SK-N-MC (cell line): ENCODE measurements around the gene PHIP.
A peak's percentile ranks its signal among the peaks of the same experiment; 100 is the strongest.

ENCODE experiments used
- DNase-seq: peaks from one replicate; pipeline ENCODE4 v3.0.0-alpha.2; 2011; ENCODE audit warnings: low read depth, low spot score
- H3K27ac ChIP-seq: fragments of 200-600 bp; sonication (generic); 2 replicates; pipeline ENCODE4 v1.5.1; 2016; ENCODE audit warnings: mixed run types
- H3K36me3 ChIP-seq: fragments of 200-600 bp; sonication (generic); 2 replicates; pipeline ENCODE4 v1.6.1; 2017; ENCODE audit warnings: antibody characterized with exemption, low read length, mixed read lengths; ENCODE audit not compliant: insufficient read depth
- H3K4me3 ChIP-seq: fragments of 200-600 bp; sonication (generic); 2 replicates; pipeline ENCODE4 v1.5.1; 2016
- H3K9ac ChIP-seq: fragments of 200-600 bp; sonication (generic); 2 replicates; pipeline ENCODE4 v1.8.0; 2017; ENCODE audit warnings: mixed run types, mixed read lengths; ENCODE audit not compliant: insufficient read length
- H3K9me3 ChIP-seq: fragments of 200-600 bp; sonication (generic); 2 replicates; pipeline ENCODE4 v1.6.1; 2017; ENCODE audit warnings: low read depth, mild to moderate bottlenecking, antibody characterized with exemption, low read length, moderate library complexity, mixed read lengths
- EZH2 ChIP-seq: fragments of 200-600 bp; sonication (generic); IDR thresholded peaks from one replicate; pipeline ENCODE4 v1.6.1; 2017; ENCODE audit warnings: antibody characterized with exemption
- FOXP2 ChIP-seq: optimal IDR thresholded peaks from 2 replicates; pipeline ENCODE3; 2011; ENCODE audit warnings: mild to moderate bottlenecking, moderate library complexity; ENCODE audit not compliant: insufficient read depth; ENCODE audit errors: extremely low read length, control extremely low read depth
- POLR2AphosphoS5 ChIP-seq: IDR thresholded peaks from 2 replicates; pipeline ENCODE4 v1.6.1; 2012; ENCODE audit warnings: mild to moderate bottlenecking, low read depth, low read length, borderline replicate concordance

The PHIP gene

GRCh38 chr6:79064635-79065034 is 13.4 kb downstream of the PHIP start:
- Histone ChIP-seq H3K9me3 (no peaks in the 10 kb centered on the region), H3K9ac (no peak overlapping the region), H3K4me3 (no peak overlapping the region), H3K27ac (no peak overlapping the region), H3K36me3 (peaks cover 28% of the 10 kb centered on the region)
- DNase-seq = no peak
- TF ChIP-seq POLR2AphosphoS5 (no peak), FOXP2 (no peak), EZH2 (no peak)

DNA sequence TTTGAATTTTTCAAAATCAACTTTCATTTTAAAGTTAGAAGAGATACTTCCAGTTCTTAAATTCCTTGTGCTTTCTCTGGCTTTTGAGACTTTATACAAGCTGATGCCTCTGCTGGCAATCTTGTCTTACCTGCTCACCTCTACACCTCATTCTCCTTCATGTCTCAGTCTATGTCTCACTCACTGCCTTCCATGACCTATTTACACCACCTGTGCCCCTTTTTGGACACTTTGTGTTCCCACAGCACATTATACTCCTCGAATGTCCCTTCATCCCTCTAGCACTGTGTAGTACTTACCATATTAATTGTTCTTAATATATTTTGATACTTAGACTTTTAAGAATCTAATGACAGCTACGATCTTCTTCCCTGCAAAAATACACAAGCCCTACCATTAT is 15.3 kb downstream of the PHIP start:
- Histone ChIP-seq H3K36me3 (peaks cover 37% of the 10 kb centered on the region), H3K4me3 (no peak overlapping the region), H3K27ac (peak overlapping the region; percentile 22; the same call in 1 of the 2 replicates), H3K9me3 (no peaks in the 10 kb centered on the region), H3K9ac (no peak overlapping the region)
- no peak for DNase-seq
- TF ChIP-seq POLR2AphosphoS5 (no peak), FOXP2 (no peak), EZH2 (no peak)

DNA sequence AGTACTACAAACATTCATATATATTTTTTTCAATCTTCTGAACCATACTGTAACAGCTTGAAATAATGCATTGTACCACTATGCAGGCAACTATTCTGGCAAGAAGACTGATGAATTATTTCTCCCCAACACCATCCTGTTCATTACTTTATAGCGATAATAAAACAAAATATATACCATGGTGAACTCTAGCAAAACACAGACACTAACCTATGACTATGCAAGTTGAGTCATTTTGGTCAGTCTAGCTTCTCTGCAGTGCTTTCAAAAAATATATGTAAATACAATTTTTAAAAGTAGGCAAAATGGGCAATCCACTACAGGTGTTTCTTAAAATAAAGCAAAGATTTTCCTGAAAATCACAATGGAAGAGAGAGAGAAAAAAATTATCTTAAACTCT is 20.3 kb downstream of the PHIP start:
- 0 out of 2 replicates have a peak, but pooled peaks cover 3% of the 10 kb centered on the region for H3K9me3 ChIP-seq
- H3K4me3 ChIP-seq = no peak overlapping the region
- no peak overlapping the region for H3K9ac ChIP-seq
- no peak overlapping the region for H3K27ac ChIP-seq
- peaks cover 82% of the 10 kb centered on the region for H3K36me3 ChIP-seq
- no peak for DNase-seq
- TF ChIP-seq POLR2AphosphoS5 = no peak

DNA sequence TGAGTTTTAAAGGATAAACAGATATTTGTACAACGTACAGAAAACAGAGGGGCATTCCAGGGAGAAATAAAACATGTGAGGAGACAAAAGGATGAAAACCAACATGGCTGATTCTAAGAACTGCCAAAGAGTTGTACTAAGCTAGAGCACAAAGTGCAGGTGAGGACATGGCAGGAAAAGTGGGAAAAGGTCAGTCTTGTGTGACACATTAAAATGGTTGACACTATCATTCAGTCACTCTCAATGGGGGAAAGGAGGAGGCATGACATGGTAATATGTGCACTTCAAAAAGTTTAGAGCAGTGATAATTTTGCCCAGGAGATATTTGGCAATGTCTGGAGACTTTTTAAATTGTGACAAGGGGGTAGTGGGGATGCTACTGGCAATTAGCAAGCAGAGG is 21.8 kb downstream of the PHIP start:
- H3K4me3 ChIP-seq = no peak overlapping the region
- H3K36me3 ChIP-seq = peaks cover 93% of the 10 kb centered on the region
- TF ChIP-seq FOXP2 (no peak), POLR2AphosphoS5 (no peak), EZH2 (no peak)
- DNase-seq = no peak
- H3K27ac ChIP-seq = no peak overlapping the region
- no peak overlapping the region for H3K9ac ChIP-seq
- H3K9me3 ChIP-seq = 0 out of 2 replicates have a peak, but pooled peaks cover 3% of the 10 kb centered on the region

GRCh38 chr6:79048611-79049010 is 29.4 kb downstream of the PHIP start:
- DNase-seq = no peak
- Histone ChIP-seq H3K27ac (no peak overlapping the region), H3K4me3 (no peak overlapping the region), H3K9ac (no peak overlapping the region), H3K36me3 (peaks cover 64% of the 10 kb centered on the region), H3K9me3 (no peaks in the 10 kb centered on the region)
- no peak for TF ChIP-seq FOXP2
- no peak for TF ChIP-seq POLR2AphosphoS5
- TF ChIP-seq EZH2 = no peak

- no peak overlapping the region for H3K9ac ChIP-seq
- TF ChIP-seq POLR2AphosphoS5 = no peak
- TF ChIP-seq FOXP2 = no peak
- TF ChIP-seq EZH2 = no peak
- peaks cover 59% of the 10 kb centered on the region for H3K36me3 ChIP-seq
These were observed 31.0 kb downstream of the PHIP start for GRCh38 chr6:79047072-79047471.

DNA sequence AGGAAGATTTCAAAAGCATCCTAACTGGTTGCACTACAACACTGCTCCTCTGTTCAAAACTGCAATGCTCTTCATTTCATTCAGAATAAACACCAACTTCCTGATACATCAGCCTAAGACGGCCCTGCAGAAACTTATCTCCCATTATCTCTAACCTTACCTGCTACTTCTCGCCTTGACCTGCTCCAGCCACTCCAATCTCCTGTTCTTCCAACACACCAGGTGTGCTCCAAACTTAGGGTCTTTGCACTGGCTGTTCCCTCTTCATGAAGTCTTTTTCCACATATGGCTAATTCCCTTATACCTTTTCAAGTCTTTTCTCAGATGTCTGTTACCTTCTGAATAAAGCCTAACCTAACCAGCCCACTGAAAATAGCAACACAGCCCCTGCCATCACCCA is 32.1 kb downstream of the PHIP start:
- TF ChIP-seq EZH2 = no peak
- TF ChIP-seq POLR2AphosphoS5 = no peak
- TF ChIP-seq FOXP2 = no peak
- Histone ChIP-seq H3K9me3 (no peaks in the 10 kb centered on the region), H3K27ac (no peak overlapping the region), H3K36me3 (peaks cover 60% of the 10 kb centered on the region), H3K9ac (no peak overlapping the region), H3K4me3 (no peak overlapping the region)
- DNase-seq = no peak

More at GRCh38 chr6:79047072-79047471, 31.0 kb downstream of the PHIP start:
- DNase-seq = no peak
- H3K9me3 ChIP-seq = no peaks in the 10 kb centered on the region
- no peak overlapping the region for H3K4me3 ChIP-seq
- H3K27ac ChIP-seq = no peak overlapping the region

- DNase-seq = no peak
- peaks cover 69% of the 10 kb centered on the region for H3K36me3 ChIP-seq
- H3K4me3 ChIP-seq = no peak overlapping the region
- no peak overlapping the region for H3K9ac ChIP-seq
- no peak overlapping the region for H3K27ac ChIP-seq
- H3K9me3 ChIP-seq = no peaks in the 10 kb centered on the region
- no peak for TF ChIP-seq FOXP2
- no peak for TF ChIP-seq POLR2AphosphoS5
- TF ChIP-seq EZH2 = no peak
These were observed 35.3 kb downstream of the PHIP start for GRCh38 chr6:79042799-79043126.

- DNase-seq = no peak
- H3K4me3 ChIP-seq = no peak overlapping the region
- H3K36me3 ChIP-seq = peaks cover 73% of the 10 kb centered on the region
- TF ChIP-seq FOXP2 = no peak
- no peak for TF ChIP-seq EZH2
- no peak for TF ChIP-seq POLR2AphosphoS5
- no peak overlapping the region for H3K9ac ChIP-seq
- no peak overlapping the region for H3K27ac ChIP-seq
- no peaks in the 10 kb centered on the region for H3K9me3 ChIP-seq
These were observed 35.8 kb downstream of the PHIP start for GRCh38 chr6:79042088-79042798.
